Endometrial microvascular endothelial cells (primary cell): ENCODE measurements around the gene C11orf91. TPM values are rescaled to one million over a fixed set of nuclear protein-coding genes. Genes with fewer than 3 reads are reported as not detected.

ENCODE experiments used
- in situ Hi-C: cut with HindIII; loops from 2 replicates; pipeline ENCODE4 v1.10.0; 2017; ENCODE audit warnings: low sequenced_read_pairs, low pct_unique_long_range_greater_than_20kb; ENCODE audit errors: inconsistent ontology term
- total RNA-seq: library from RNA; depleted of rRNA; stranded (reverse); fragments of >200 nt; gene quantifications from one replicate; pipeline ENCODE4 v1.2.3, GENCODE V29; 2015; ENCODE audit errors: inconsistent ontology term

The C11orf91 gene
- total RNA-seq, 1 donor from 2014 or later: not detected

DNA sequence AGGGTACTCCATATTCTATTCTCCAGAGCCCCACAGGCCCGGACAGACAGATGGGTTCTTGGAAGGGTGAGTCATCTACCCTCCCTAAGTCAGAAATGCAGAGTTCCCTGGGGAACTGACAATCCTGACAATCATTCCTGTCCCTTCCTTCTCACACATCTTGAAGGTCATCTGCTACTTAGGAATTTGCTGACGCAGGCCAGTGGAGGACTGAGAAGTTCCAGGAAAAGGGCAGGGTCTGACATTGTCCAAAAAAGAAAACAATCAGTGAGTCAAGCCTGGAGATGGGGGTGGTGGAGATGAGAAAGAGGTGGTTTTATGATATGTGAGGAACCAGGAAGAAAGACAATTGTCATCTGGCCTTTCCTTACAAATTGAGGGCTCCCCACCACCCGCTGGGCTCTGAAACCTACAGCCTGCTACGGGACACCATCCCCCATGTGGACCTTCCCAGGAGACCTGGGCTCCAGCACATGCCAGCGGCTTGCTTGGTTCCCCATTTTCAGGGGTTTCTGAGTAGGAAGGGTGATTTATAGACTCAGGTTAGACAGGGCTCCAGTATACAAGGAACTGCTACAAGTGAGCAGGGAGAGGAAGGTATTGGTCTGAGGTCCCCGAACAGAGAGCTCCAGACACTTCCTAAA, 22.7 kb upstream of the C11orf91 start:
- in situ Hi-C loops: loop anchor here (25.0 kb wide), 1 partner anchor 361 kb away; no protein-coding TSS in a partner anchor

DNA sequence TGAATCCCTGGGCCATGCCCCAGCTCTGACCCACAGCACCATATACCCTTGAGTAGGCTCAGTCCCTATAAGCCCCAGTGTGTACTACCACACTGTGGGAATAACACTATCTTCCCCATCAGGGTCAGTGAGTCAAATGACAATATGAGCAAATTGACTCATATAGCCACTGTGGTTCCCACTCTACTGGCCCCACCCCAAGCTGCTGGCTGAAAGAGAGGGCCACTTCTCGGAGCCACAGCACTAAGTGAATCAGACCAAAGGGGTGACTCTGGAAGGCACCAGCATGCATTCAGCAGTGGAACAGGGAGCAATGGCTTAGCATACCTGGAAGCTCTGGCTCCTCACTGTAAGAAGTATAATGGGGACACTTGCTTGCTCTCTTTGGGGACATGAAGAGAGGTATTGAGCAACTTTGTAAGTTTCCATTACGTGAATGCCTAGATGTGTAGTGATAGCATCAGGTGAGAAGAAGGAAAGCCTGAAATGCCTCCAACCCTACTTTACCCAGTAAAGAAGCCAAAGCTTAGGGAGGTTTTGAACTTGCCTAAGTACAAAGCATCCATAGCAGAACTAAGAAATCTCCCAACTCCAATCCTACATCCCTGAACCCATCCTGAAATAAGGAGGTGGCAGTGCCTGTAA, 22.1 kb upstream of the C11orf91 start:
- in situ Hi-C loops: loop anchor here (25.0 kb wide), 1 partner anchor 360 kb away; no protein-coding TSS in a partner anchor

DNA sequence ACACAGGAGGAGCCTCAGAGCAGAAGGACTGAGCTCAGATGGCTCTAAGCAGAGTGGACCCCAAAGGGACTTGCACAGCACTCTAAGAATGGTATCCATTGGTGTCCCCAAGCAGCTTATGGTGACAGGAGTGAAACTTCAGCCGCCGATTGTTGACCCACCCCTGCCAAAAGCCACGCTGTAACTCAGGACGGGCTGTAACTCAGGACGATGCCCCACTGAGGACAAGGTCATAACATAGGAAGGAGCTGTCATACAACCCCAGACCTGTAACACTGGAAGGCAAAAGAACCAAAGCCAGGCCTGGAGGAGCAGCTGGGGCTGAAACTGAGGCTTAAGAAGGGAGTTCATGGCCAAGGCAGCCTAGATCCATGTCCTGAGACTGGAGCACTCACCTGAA, 21.4 kb upstream of the C11orf91 start:
- in situ Hi-C loops: loop anchor here (25.0 kb wide), 1 partner anchor 360 kb away; no protein-coding TSS in a partner anchor

DNA sequence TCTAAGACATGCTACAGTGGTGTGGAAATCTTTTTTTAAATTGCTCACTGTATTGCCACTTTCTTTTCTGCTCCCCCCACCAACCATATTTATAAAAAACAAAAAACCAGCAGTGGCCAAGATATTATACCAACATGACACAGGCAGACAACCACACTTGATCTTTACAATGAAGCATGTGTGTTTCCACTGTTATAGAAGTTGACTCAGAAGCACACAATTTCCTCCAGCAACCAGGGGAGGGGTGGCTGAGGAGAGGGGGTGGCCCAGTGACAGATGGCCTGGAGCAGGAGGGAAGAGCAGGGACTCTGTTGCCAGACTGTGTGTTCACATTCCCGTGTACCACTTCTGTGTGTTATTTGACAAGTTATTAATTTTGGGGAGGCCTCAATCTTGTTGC, 20.8 kb upstream of the C11orf91 start:
- in situ Hi-C loops: loop anchor here (25.0 kb wide), 1 partner anchor 359 kb away; no protein-coding TSS in a partner anchor

DNA sequence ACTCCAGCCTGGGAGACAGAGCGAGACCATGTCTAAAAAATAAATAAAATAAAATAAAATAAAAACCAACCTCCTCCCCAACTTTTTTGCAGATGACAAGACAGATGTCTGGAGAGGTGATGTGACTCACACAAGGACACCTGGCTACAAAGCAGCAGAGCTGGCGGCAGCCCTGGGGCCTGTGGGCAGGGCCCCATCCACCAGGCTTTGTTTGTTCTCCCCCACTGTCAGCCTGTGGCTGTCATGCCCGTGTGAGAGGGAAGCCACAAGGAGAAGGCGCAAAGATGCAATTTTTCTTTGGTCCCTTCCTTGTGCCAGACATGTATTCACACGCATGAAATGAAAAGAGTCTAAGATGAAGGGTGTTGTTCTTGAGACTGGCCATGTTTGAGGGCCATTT, 19.0 kb upstream of the C11orf91 start:
- in situ Hi-C loops: loop anchor here (25.0 kb wide), 1 partner anchor 357 kb away; no protein-coding TSS in a partner anchor

DNA sequence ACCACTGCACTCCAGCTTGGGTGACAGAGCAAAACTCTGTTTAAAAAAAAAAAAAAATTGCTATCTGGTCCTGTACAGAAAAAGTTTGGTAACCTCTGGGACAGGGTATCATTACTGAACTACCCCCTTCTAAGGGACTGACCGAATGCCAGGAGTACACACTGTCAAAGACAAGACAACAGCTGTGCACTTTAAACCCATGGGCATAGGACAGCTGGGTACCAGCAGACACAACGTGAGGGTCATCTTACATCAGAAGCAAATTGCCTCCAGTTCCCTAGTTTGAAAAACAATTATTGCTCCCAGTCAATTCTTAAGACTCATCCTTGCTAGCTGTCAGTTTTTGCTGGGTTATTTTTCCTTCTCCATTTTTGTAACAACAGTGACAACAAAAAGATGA, 17.8 kb upstream of the C11orf91 start:
- in situ Hi-C loops: loop anchor here (25.0 kb wide), 1 partner anchor 356 kb away; no protein-coding TSS in a partner anchor

DNA sequence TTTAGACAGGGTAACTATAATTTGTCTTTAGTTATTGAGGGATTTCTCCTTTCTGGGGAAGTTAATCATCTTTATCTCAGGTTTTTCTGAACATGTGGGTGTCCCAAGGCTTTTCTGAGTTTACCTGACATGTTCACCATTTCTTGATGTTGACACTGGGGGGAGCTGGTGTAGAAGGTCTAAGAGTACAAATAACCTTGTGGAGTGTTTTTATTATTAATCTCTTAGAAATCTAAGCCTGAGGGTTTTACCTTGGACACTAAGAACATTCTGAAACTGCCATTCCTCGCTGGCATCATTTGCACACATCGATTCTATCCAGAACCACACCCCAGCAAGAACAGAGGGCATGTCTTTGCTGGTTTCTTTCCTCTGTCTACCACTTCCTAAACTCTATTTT, 15.6 kb upstream of the C11orf91 start:
- in situ Hi-C loops: loop anchor here (25.0 kb wide), 1 partner anchor 354 kb away; no protein-coding TSS in a partner anchor

DNA sequence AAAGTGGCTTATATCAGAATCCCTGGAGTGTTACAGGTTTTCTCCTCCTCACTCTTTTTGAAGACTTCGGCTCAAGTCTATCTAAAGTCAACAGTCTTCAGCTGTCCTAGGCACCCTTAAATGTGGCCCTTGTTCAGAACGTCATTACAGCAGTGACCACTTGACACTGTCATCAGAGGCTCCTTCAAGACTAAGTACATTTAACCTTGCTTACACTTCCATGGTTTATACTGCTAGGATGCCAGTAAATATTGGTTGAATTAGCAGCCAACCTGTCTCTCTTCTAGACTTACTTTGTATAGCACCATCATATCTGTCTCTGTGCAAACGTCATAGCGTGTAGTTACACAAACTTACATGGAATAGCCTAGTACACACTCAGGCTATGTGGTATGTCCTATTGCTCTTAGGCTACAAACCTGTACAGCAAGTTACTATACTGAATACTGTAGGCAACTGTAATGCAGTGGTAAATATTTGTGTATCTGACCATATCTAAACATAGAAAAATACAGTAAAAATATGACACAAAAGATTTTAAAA, 13.3 kb upstream of the C11orf91 start:
- in situ Hi-C loops: loop anchor here (25.0 kb wide), 1 partner anchor 352 kb away; no protein-coding TSS in a partner anchor

DNA sequence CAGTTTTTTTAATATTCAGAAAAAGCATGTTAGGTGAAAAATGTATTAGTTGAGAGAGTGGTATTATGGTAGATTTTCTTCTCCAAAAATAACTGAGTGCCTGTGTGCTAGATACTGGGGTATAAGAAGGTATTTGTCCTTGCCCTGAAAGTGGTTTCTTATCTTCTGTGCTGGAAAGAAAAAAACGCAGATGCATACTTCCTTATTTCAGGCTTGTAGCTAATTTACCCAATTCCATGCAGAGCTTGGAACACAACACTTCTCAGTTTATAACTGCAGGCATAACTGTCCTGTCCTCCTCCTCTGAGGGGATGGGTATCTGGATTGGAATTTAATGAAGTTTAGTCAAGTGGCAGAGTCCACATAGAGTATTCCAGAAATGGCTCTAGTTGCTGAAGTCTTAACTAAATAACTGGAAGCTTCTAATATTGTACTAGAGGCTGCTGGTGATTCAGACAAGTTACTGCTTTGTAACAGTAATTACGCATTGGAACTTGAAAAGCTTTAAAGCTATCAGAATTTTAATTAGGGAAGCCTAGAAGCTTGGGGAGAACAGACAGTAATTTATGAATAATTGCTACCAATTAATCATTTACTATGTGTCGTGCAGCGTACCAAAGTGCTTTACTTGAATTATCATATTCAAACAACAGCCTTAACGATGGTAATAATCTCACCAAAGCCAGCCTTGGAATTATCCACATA, 12.7 kb upstream of the C11orf91 start:
- in situ Hi-C loops: loop anchor here (25.0 kb wide), 1 partner anchor 351 kb away; no protein-coding TSS in a partner anchor

DNA sequence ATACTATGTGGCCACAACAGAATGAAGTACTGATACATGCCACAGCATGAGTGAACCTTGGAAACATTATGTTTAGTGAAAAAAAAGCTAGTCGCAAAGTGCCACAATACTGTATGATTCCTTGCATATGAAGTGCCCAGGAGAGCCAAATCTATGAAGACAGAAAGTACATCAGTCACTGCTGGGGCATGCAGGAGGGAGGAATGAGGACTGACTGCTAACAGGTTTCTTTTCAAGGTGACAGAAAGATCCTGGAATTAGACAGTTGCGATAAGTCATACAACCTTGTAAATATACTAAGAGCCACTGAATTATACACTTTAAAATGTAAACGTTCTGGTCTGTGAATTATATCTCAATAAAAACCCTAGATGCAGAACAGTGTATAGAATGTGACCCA, 11.8 kb upstream of the C11orf91 start:
- in situ Hi-C loops: loop anchor here (25.0 kb wide), 1 partner anchor 350 kb away; no protein-coding TSS in a partner anchor

DNA sequence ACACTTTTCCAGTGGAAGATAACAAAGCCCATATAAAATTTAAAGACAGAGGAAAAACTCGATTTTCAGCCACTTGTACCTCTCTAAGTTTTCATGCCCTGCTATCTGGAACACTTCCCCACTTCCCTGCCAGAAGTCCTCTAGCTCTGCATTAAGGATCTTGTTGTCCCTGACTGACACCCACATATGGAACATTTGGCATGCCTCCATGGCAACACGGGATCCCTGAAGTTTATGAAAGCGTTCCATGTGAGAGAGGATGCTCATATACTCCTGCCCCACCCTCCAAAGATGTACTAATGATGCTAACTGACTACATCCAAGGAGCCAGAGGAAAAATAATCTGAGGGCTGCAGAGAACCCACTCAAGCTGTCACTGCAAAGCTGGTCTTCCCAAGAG, 8.8 kb upstream of the C11orf91 start:
- in situ Hi-C loops: loop anchor here (25.0 kb wide), 1 partner anchor 347 kb away; no protein-coding TSS in a partner anchor

DNA sequence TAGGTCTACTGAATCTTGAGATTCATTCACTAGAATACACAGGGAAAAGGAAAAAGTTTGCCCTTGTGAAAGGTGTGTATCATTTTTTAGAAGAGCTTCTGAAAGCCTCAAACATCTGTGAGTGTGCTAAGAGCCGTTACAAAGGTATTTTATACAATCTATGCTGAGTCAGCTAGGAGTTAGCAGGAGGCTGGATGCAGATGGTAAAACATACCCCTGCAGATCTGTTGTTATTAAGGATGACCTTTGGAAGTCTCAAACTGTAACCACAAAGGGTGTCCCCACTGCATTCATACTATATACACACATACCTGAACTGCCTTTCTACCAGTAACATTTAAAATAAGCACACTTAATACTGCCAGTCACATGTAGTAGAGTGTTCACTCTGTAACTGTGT, 8.4 kb upstream of the C11orf91 start:
- in situ Hi-C loops: loop anchor here (25.0 kb wide), 1 partner anchor 347 kb away; no protein-coding TSS in a partner anchor

DNA sequence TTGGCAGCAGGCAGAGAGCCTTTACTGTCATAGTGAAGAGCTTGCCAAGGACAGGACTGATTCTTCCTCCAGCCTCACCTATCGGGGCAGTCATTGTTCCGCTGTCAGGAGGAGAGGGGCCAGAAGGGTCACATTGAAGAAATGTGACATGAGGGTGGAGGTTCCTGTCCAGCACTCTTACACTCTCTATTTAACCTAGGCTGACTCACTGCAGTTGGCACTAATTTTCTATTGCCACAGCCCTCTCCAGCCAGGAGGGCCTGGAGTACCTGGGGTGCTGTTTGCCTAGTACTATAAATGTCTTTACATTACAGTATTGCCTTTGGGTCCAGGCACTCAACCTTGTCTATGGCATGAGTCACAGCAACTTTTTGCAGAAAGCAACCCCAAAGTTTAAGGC, 7.2 kb upstream of the C11orf91 start:
- in situ Hi-C loops: loop anchor here (25.0 kb wide), 1 partner anchor 346 kb away; no protein-coding TSS in a partner anchor

DNA sequence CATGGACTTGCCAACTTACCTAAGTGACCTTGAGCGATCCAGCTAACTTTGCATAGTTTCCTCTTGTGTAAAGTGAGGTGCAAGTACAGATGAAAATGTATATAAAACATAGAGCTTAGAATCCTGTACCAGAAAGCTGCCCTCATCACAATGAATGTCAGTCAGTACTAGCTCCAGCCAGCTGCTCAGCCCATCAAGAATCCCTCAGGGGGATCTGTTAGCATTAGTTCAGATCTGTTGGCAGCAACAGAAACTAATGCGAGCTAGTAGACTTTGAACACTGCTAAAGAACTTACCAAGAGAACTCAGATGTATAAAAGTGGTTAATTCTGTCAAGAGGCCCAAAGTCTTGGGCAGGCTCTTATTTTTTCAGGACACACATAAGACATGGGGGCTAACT, 6.3 kb upstream of the C11orf91 start:
- in situ Hi-C loops: loop anchor here (25.0 kb wide), 1 partner anchor 345 kb away; no protein-coding TSS in a partner anchor

DNA sequence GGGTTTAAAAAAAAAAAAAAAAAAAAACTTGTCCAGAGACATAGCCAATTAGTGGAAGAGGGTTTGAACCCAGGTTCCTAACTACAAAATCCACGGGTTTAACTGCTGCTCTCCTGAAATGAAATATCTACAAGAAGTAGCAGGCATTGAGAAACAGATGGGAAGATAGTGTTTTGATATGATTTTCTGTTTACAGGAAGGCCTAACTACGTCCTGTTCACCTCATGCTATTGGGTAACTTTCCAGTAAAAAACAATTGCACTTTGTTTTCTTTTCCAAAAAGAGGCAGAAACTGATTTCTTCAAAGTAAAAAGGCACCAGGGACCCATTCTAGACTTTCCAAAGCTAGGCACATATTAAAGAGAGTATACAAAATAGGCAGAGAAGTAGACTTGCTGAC, 5.9 kb upstream of the C11orf91 start:
- in situ Hi-C loops: loop anchor here (25.0 kb wide), 1 partner anchor 344 kb away; no protein-coding TSS in a partner anchor

DNA sequence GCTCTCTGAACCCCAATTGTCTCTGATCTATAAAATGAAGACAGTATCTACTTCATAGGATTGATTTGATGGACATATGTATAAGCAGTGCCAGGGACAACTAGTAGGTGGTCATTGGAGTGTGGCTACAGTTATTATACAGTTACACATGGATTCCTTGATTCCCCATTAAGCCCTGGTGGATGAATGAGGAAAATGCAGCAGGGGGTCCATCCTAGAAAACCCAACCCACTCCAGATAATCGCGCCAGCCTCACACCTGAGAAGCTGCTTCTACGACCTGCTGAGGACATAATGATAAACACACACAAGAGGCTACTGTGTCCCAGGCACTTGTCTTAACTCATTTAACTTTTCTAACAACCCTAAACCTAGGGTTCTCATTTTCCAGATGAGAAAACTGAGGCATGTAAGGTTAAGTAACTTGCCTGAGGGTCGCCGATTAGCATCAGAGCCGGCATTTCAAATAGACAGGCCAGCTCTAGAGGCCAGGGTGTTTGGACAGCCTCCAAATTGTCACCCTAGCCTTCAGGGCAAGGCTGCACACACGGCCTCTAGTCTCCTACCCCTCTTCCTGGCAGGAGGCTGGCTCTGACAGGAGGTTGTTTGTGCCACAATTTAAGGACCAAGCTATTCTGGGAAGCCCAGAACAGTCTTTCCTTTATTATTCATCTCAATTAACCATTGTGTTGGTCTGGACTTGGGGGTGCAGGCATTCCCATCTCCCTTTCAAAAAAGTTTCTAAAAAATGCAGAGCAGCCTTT, 3.8 kb upstream of the C11orf91 start:
- in situ Hi-C loops: loop anchor here (25.0 kb wide), 1 partner anchor 342 kb away; no protein-coding TSS in a partner anchor

DNA sequence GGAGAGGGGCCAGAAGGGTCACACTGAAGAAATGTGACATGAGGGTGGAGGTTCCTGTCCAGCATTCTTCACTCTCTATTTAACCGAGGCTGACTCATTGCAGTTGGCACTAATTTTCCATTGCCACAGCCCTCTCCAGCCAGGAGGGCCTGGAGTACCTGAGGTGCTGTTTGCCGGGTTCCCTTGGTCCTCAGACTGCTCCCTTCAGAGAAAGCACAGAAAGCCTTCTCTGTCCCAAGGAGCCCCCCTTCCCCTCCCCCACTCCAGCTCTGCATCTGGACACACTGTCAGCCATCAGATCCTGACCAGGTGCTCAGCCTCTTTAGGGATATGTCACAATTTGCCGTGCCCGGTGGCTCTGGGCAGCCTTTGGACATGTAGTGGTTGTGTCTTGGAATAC, 3.2 kb upstream of the C11orf91 start:
- in situ Hi-C loops: loop anchor here (25.0 kb wide), 1 partner anchor 341 kb away; no protein-coding TSS in a partner anchor

DNA sequence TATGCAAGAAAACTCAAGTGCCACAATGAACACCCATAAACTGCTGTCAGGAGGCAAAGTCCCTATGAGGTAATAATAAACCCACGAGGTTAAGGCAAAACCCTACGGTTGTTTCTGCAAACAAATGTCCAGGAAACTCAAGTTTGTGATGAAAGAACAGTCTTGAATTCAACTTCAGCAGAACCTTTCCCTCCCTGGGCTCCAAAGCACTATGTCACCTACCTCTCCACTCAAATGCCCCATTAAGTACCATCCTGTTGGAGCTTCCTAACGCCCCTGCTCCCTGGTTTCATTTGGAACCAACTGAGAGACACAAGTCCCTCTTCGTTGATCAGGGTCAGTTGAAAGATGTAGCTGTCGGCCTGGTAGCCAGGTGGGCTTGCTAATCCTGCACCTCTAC, 2.6 kb upstream of the C11orf91 start:
- in situ Hi-C loops: loop anchor here (25.0 kb wide), 1 partner anchor 341 kb away; no protein-coding TSS in a partner anchor
